ENCODE measurements around the gene RBM19. TPM values are rescaled to one million over a fixed set of nuclear protein-coding genes. Genes with fewer than 3 reads are reported as not detected.

Gene RBM19
- total and polyA plus RNA-seq, 11 donors = 12.7 to 27.1 (median 17.4) TPM

GRCh38 chr12:113988064-113988451, 21.9 kb upstream of the RBM19 start:
- 87 to 90% (median 89%) methylated on average over 4 of the region's 4 CpGs for WGBS, 4 donors
- Histone ChIP-seq H3K4me3 (no peak overlapping the region), H3K9me3 (no peaks in the 10 kb centered on the region), H3K27ac (no peak overlapping the region), H3K36me3 (no peaks in the 10 kb centered on the region), H3K4me1 (no peaks in the 10 kb centered on the region), H3K27me3 (peaks cover 0 to 32% (median 11%) of the 10 kb centered on the region in 9 donors)
- ATAC-seq (no peak), DNase-seq (no peak)
- TF ChIP-seq, protein P1, sequence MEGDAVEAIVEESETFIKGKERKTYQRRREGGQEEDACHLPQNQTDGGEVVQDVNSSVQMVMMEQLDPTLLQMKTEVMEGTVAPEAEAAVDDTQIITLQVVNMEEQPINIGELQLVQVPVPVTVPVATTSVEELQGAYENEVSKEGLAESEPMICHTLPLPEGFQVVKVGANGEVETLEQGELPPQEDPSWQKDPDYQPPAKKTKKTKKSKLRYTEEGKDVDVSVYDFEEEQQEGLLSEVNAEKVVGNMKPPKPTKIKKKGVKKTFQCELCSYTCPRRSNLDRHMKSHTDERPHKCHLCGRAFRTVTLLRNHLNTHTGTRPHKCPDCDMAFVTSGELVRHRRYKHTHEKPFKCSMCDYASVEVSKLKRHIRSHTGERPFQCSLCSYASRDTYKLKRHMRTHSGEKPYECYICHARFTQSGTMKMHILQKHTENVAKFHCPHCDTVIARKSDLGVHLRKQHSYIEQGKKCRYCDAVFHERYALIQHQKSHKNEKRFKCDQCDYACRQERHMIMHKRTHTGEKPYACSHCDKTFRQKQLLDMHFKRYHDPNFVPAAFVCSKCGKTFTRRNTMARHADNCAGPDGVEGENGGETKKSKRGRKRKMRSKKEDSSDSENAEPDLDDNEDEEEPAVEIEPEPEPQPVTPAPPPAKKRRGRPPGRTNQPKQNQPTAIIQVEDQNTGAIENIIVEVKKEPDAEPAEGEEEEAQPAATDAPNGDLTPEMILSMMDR (IDR thresholded peaks at IDR 0.05) = no peak
- TF ChIP-seq POLR2A (IDR thresholded peaks at IDR 0.05) = no peak
- intact Hi-C loops (cut with DNase I) = loop anchor here in 3 of 10 donors (10.0 kb wide), 2 partner anchors 647 to 1927 kb away; no protein-coding TSS in a partner anchor

GRCh38 chr12:113987261-113988063, 21.3 kb upstream of the RBM19 start:
- Histone ChIP-seq H3K27me3 (peaks cover 0 to 29% (median 9%) of the 10 kb centered on the region in 9 donors), H3K4me3 (no peak overlapping the region), H3K9me3 (no peaks in the 10 kb centered on the region), H3K27ac (no peak overlapping the region), H3K36me3 (no peaks in the 10 kb centered on the region), H3K4me1 (no peaks in the 10 kb centered on the region)
- 57 to 72% (median 64%) methylated on average over 6 of the region's 6 CpGs for WGBS, 4 donors
- no peak for TF ChIP-seq POLR2A (IDR thresholded peaks at IDR 0.05)
- TF ChIP-seq, protein P1 (IDR thresholded peaks at IDR 0.05) = no peak
- ATAC-seq = no peak
- DNase-seq = no peak
- intact Hi-C loops (cut with DNase I) = loop anchor here in 3 of 10 donors (10.0 kb wide), 2 partner anchors 647 to 1927 kb away; no protein-coding TSS in a partner anchor

- Histone ChIP-seq H3K4me3 (no peak overlapping the region), H3K4me1 (no peaks in the 10 kb centered on the region), H3K27me3 (peaks cover 0 to 23% (median 5%) of the 10 kb centered on the region in 9 donors), H3K36me3 (no peaks in the 10 kb centered on the region), H3K9me3 (no peaks in the 10 kb centered on the region), H3K27ac (no peak overlapping the region)
- no peak for DNase-seq
- no peak for ATAC-seq
- TF ChIP-seq, protein P1 (IDR thresholded peaks at IDR 0.05) = no peak
- no peak for TF ChIP-seq POLR2A (IDR thresholded peaks at IDR 0.05)
- WGBS, 4 donors = 70 to 86% (median 85%) methylated on average over 4 of the region's 4 CpGs
- intact Hi-C loops (cut with DNase I) = loop anchor here in 7 of 10 donors (5.0 to 10.0 kb wide), 5 partner anchors 523 to 1930 kb away; no protein-coding TSS in a partner anchor
Observed at GRCh38 chr12:113984464-113984863, 18.3 kb upstream of the RBM19 start.

- H3K27ac ChIP-seq = no peak overlapping the region
- H3K9me3 ChIP-seq = no peaks in the 10 kb centered on the region
- no peaks in the 10 kb centered on the region for H3K36me3 ChIP-seq
- H3K4me3 ChIP-seq = no peak overlapping the region
- DNase-seq (no peak), ATAC-seq (no peak)
- intact Hi-C loops (cut with DNase I) = loop anchor here in 7 of 10 donors (2.0 to 10.0 kb wide), 6 partner anchors 523 to 1931 kb away; no protein-coding TSS in a partner anchor
- H3K4me1 ChIP-seq = no peaks in the 10 kb centered on the region
- WGBS, 4 donors = 51 to 78% (median 65%) methylated on average over 4 of the region's 4 CpGs
- TF ChIP-seq, protein P1 (IDR thresholded peaks at IDR 0.05) = no peak
- H3K27me3 ChIP-seq = peaks cover 0 to 23% (median 5%) of the 10 kb centered on the region in 9 donors
Observed at GRCh38 chr12:113983777-113984448, 17.8 kb upstream of the RBM19 start.

Data from heart left ventricle (tissue), 16 donors.